K562 (cell line): ENCODE data around the gene MTO1. TPM values are rescaled to one million over a fixed set of nuclear protein-coding genes. Genes with fewer than 3 reads are reported as not detected.
A peak's percentile ranks its signal among the peaks of the same experiment; 100 is the strongest.

Source experiments
- ATAC-seq: fragments of 200-7000 bp; cut with Tn5 transposase; 3 replicates; pipeline ENCODE4 v1.9.1; 2020; ENCODE audit warnings: moderate library complexity
- BruUV-seq: library from RNA; stranded (reverse); fragments of 400-500 nt; replicated peaks from 2 replicates; lab custom pipeline; 2021; lab: Mats Ljungman, UMichigan
- CTCF ChIA-PET: fragments of 300-600 bp; formaldehyde crosslinking; extraction: SDS; loops from one replicate; lab custom pipeline; 2021; ENCODE audit warnings: low intra/inter-chr PET ratio; lab: Yijun Ruan, JAX
- POLR2A ChIA-PET: fragments of 300-600, 350-650 bp; sonication (Branson Sonifier 250); formaldehyde crosslinking; extraction: SDS; loops from one replicate; lab custom pipeline; 2021; ENCODE audit warnings: antibody characterized with exemption, inconsistent platforms; lab: Yijun Ruan, JAX
- DNase-seq, 4 experiments: peaks; one replicate each; pipeline versions ENCODE4 v3.0.0 to v3.0.0-alpha.2; 2011 to 2018; ENCODE audit warnings: low spot score in 3 of 4, mixed read lengths in 3 of 4; ENCODE audit errors: extremely low read depth in 1 of 4
- FAIRE-seq: peaks from 2 replicates; lab custom pipeline; 2011; peaks lifted over from hg19 to GRCh38; lab: Jason Lieb, UNC
- H2AFZ ChIP-seq: 2 replicates; pipeline ENCODE4 v1.6.0; 2011; ENCODE audit warnings: low read depth, low read length, control low read depth, inconsistent platforms
- H3K27ac ChIP-seq: fragments of 200-600 bp; 3 replicates; pipeline ENCODE4 v1.8.0; 2011; ENCODE audit warnings: low read depth, mild to moderate bottlenecking, control low read depth, inconsistent platforms, low read length, moderate library complexity, mixed read lengths; ENCODE audit errors: extremely low read depth
- H3K27me3 ChIP-seq, 2 experiments: fragments of 300-600 bp in 1 of 2; 2 replicates in 1 of 2; 3 replicates in 1 of 2; pipeline versions ENCODE4 v1.6.0 to v1.8.0; 2011; ENCODE audit warnings: inconsistent platforms in 2 of 2, low read length in 2 of 2, mild to moderate bottlenecking in 1 of 2, mixed read lengths in 1 of 2, moderate library complexity in 1 of 2; ENCODE audit not compliant: control insufficient read depth in 2 of 2, insufficient read depth in 2 of 2
- H3K36me3 ChIP-seq: fragments of 300-600 bp; 3 replicates; pipeline ENCODE4 v1.8.0; 2011; ENCODE audit warnings: mild to moderate bottlenecking, low read length, inconsistent platforms; ENCODE audit not compliant: control insufficient read depth, insufficient read depth
- H3K4me1 ChIP-seq, 2 experiments: fragments of 200-600 bp in 1 of 2; replicated peaks in 1 of 2; 2 replicates in 1 of 2; 3 replicates in 1 of 2; pipeline versions ENCODE4 v1.5.1 to v1.8.0; 2011; ENCODE audit warnings: inconsistent platforms in 2 of 2, low read length in 2 of 2, mild to moderate bottlenecking in 1 of 2, mixed read lengths in 1 of 2, moderate library complexity in 1 of 2; ENCODE audit not compliant: control insufficient read depth in 2 of 2, insufficient read depth in 2 of 2
- H3K4me2 ChIP-seq: 2 replicates; pipeline ENCODE4 v1.6.1; 2011; ENCODE audit warnings: low read length, control low read depth, inconsistent platforms, mixed read lengths; ENCODE audit not compliant: insufficient read depth
- H3K4me3 ChIP-seq: fragments of 200-600 bp; sonication (generic), shearing (Covaris generic); 2 replicates; pipeline ENCODE4 v1.5.1; 2016; ENCODE audit warnings: control low read depth, inconsistent platforms
- H3K79me2 ChIP-seq: fragments of 200-600 bp; 3 replicates; pipeline ENCODE4 v1.8.0; 2011; ENCODE audit warnings: low read length, inconsistent platforms; ENCODE audit not compliant: control insufficient read depth, insufficient read depth
- H3K9ac ChIP-seq, 2 experiments: 2 replicates each; pipeline versions ENCODE4 v1.6.0 to v1.6.1; 2011; ENCODE audit warnings: low read depth in 2 of 2, low read length in 2 of 2, control low read depth in 1 of 2, inconsistent platforms in 1 of 2, mild to moderate bottlenecking in 1 of 2, mixed read lengths in 1 of 2; ENCODE audit not compliant: insufficient read depth in 1 of 2
- H3K9me1 ChIP-seq: one replicate; pipeline ENCODE4 v1.6.0; 2011; ENCODE audit warnings: inconsistent platforms, mild to moderate bottlenecking, low read length, moderate library complexity; ENCODE audit not compliant: control insufficient read depth, insufficient read depth
- H3K9me3 ChIP-seq: replicated peaks from 2 replicates; pipeline ENCODE4 v1.5.1; 2011; ENCODE audit warnings: low read depth, low read length, inconsistent platforms; ENCODE audit not compliant: control insufficient read depth, insufficient read depth
- H4K20me1 ChIP-seq: replicated peaks from 2 replicates; pipeline ENCODE4 v1.6.1; 2011; ENCODE audit warnings: low read length, inconsistent platforms, mixed read lengths; ENCODE audit not compliant: control insufficient read depth, insufficient read depth
- DACH1 ChIP-seq: fragments of 450-650 bp; IDR thresholded peaks from 2 replicates; pipeline ENCODE4 v1.6.1; 2018; ENCODE audit not compliant: partially characterized antibody
- E4F1 ChIP-seq: fragments of 250-450 bp; sonication (Bioruptor Pico); IDR thresholded peaks from 2 replicates; pipeline ENCODE4 v1.5.0; 2021; ENCODE audit warnings: mild to moderate bottlenecking, borderline replicate concordance
- FOXP4 ChIP-seq: sonication (generic); formaldehyde crosslinking; IDR thresholded peaks from 2 replicates; pipeline ENCODE4 v1.8.0; 2022; ENCODE audit warnings: mild to moderate bottlenecking, missing genetic modification reagents, borderline replicate concordance
- MLX ChIP-seq, 2 experiments: fragments of 450-650 bp in 1 of 2; sonication (generic) in 1 of 2; formaldehyde crosslinking; conservative IDR thresholded peaks; 2 replicates each; pipeline versions ENCODE4 v1.4.0 to v1.8.1; 2020 to 2022; ENCODE audit warnings: mild to moderate bottlenecking in 1 of 2, missing genetic modification reagents in 1 of 2
- PATZ1 ChIP-seq: fragments of 250-450 bp; sonication (Bioruptor Pico); IDR thresholded peaks from 2 replicates; pipeline ENCODE4 v1.5.0; 2020; ENCODE audit warnings: mild to moderate bottlenecking, borderline replicate concordance
- SMAD2 ChIP-seq: fragments of 150-350 bp; IDR thresholded peaks from 2 replicates; pipeline ENCODE4 v1.6.1; 2014; ENCODE audit warnings: low read depth, mild to moderate bottlenecking, low read length
- ZBTB33 ChIP-seq: sonication (generic); formaldehyde crosslinking; IDR thresholded peaks from 2 replicates; pipeline ENCODE4 v1.8.1; 2023; ENCODE audit warnings: mild to moderate bottlenecking, missing genetic modification reagents
- ZKSCAN8 ChIP-seq: fragments of 200-800 bp; sonication (Bioruptor generic); IDR thresholded peaks from 2 replicates; pipeline ENCODE4 v1.6.1; 2016; ENCODE audit warnings: missing genetic modification characterization, missing compliant biosample characterization
- WGBS: fragments of 100-300 bp; shearing (Covaris generic); methylation state at CpG from one replicate; pipeline ENCODE4 v1.1.6; 2016; ENCODE audit warnings: low coverage, mixed read lengths; ENCODE audit not compliant: insufficient coverage; ENCODE audit errors: missing lambda C conversion rate; 5-methylcytosine and 5-hydroxymethylcytosine counted together
- in situ Hi-C: fragments of 300-500 bp; cut with MboI; formaldehyde crosslinking; loops from 4 replicates; pipeline ENCODE4 v1.15.0; 2018; ENCODE audit warnings: inconsistent platforms, mixed read lengths
- intact Hi-C: fragments of 100-400 bp; cut with micrococcal nuclease; formaldehyde crosslinking; loops from 2 replicates; pipeline ENCODE4 v1.14.2; 2022
- polyA plus RNA-seq, 8 experiments: library from polyadenylated mRNA; depleted of rRNA in 4 of 8; stranded (reverse) in 5 of 8; unstranded in 3 of 8; fragments of >200 nt; fragmentation: Nextera tagmentation in 2 of 8; fragmentation: Illumina TruSeq in 1 of 8; extraction: Ambion mirVana in 2 of 8; extraction: Trizol in 1 of 8; gene quantifications; 2 replicates each; pipeline versions ENCODE4 v1.2.1 to v1.2.3, GENCODE V29; 2011 to 2014; ENCODE audit warnings: inconsistent platforms in 1 of 8, missing spikeins in 1 of 8
- total RNA-seq, 7 experiments: library from RNA; depleted of rRNA in 6 of 7; stranded (reverse); fragments of >200 nt in 6 of 7; fragmentation: Illumina TruSeq in 2 of 7; extraction: Trizol in 2 of 7; gene quantifications; 2 replicates each; pipeline versions ENCODE4 v1.2.1 to v1.2.3, GENCODE V29; 2011 to 2021; ENCODE audit warnings: low replicate concordance in 1 of 7

Gene MTO1
- total and polyA plus RNA-seq, 9 of the 15 experiments (the other 6 are each of a cell fraction or from before 2014, with no cell fraction given) = 33.4 to 62.3 (median 50.6) TPM

- TF ChIP-seq SMAD2 (no peak), E4F1 (CRISPR knock-in tag) (no peak)
- TF ChIP-seq, all 486 proteins: peak for 130
Observed at GRCh38 chr6:73461537-73462350, at the start of gene MTO1 (continued).

- Histone ChIP-seq H3K27me3 (no peaks in the 10 kb centered on the region), H3K9me3 (no peaks in the 10 kb centered on the region), H3K27ac (no peak overlapping the region), H3K36me3 (no peaks in the 10 kb centered on the region), H3K79me2 (no peaks in the 10 kb centered on the region), H3K4me3 (no peak overlapping the region), H2AFZ (no peak overlapping the region; the same call in 1 of the 2 replicates), H3K4me1 (peaks cover 2 to 8% of the 10 kb centered on the region in 2 experiments; a peak in 3 of 5 replicates), H3K9me1 (no peaks in the 10 kb centered on the region), H3K4me2 (no peak overlapping the region), H3K9ac (no peak overlapping the region), H4K20me1 (no peaks in the 10 kb centered on the region)
- TF ChIP-seq DACH1 = peak; percentile 68
- no peak for TF ChIP-seq MLX (CRISPR knock-in tag; conservative IDR thresholded peaks at IDR 0.05)
- TF ChIP-seq FOXP4 (CRISPR knock-in tag) = 0 out of 2 replicates have a peak, but pooled peaks have one; percentile 21
- no peak for TF ChIP-seq ZKSCAN8 (CRISPR knock-in tag)
- no peak for TF ChIP-seq PATZ1
- TF ChIP-seq ZBTB33 (CRISPR knock-in tag) = peak; percentile 64
- POLR2A ChIA-PET = interaction anchor here (0.9 kb wide), 1 partner anchor 24 kb away, joined by 3 read pairs; no protein-coding TSS in a partner anchor
- in situ Hi-C loops (no loop called here), intact Hi-C loops (no loop called here)
- 90% methylated on average over 3 of the region's 3 CpGs for WGBS
- ATAC-seq (no peak), FAIRE-seq (no peak), DNase-seq (no peak)
- CTCF ChIA-PET = no interaction called here
- no TSS peak for BruUV-seq
Observed at GRCh38 chr6:73413102-73413501, 48.4 kb upstream of the MTO1 start.
